IMR-90 (cell line): Measurements from ENCODE around the gene TAS2R9. TPM values are rescaled to one million over a fixed set of nuclear protein-coding genes. Genes with fewer than 3 reads are reported as not detected.

ENCODE experiments used
- ATAC-seq: fragments of 200-7000 bp; cut with Tn5 transposase; 2 replicates; pipeline ENCODE4 v1.9.1; 2020; ENCODE audit warnings: low read depth, mild to moderate bottlenecking, moderate library complexity
- Bru-seq: library from RNA; stranded (reverse); fragments of 400-500 nt; gene quantifications from one replicate; lab custom pipeline; 2021; lab: Mats Ljungman, UMichigan
- BruChase-seq, 2 experiments: library from RNA; stranded (reverse); fragments of 400-500 nt; gene quantifications; one replicate each; lab custom pipeline; 2021; lab: Mats Ljungman, UMichigan
- BruUV-seq: library from RNA; stranded (reverse); fragments of 400-500 nt; replicated peaks from 2 replicates; lab custom pipeline; 2021; lab: Mats Ljungman, UMichigan
- CTCF ChIA-PET: fragments of 300-600 bp; formaldehyde crosslinking; extraction: SDS; loops from one replicate; lab custom pipeline; 2021; ENCODE audit warnings: antibody characterized with exemption; lab: Yijun Ruan, JAX
- POLR2A ChIA-PET: fragments of 300-600 bp; sonication (Branson Sonifier 250); formaldehyde crosslinking; loops from one replicate; lab custom pipeline; 2022; ENCODE audit warnings: antibody characterized with exemption; ENCODE audit not compliant: unreplicated experiment; lab: Charles Lee
- DNase-seq: peaks from one replicate; pipeline ENCODE4 v3.0.0; 2013
- H2AFZ ChIP-seq: replicated peaks from 2 replicates; pipeline ENCODE3; 2013; ENCODE audit warnings: low read length, mild to moderate bottlenecking; ENCODE audit not compliant: poor library complexity
- H2AK5ac ChIP-seq: 2 replicates; pipeline ENCODE4 v1.6.1; 2013; ENCODE audit warnings: low read depth, low read length, inconsistent platforms
- H2AK9ac ChIP-seq: replicated peaks from 2 replicates; pipeline ENCODE3; 2013; ENCODE audit warnings: mild to moderate bottlenecking, low read depth, low read length, moderate library complexity; ENCODE audit not compliant: poor library complexity
- H2BK120ac ChIP-seq: 2 replicates; pipeline ENCODE4 v1.6.1; 2013; ENCODE audit warnings: low read depth, low read length, inconsistent platforms
- H2BK15ac ChIP-seq: 3 replicates; pipeline ENCODE4 v1.6.1; 2013; ENCODE audit warnings: low read depth, low read length, inconsistent platforms
- H2BK20ac ChIP-seq: 2 replicates; pipeline ENCODE4 v1.6.1; 2013; ENCODE audit warnings: low read depth, mild to moderate bottlenecking, inconsistent platforms, low read length, moderate library complexity
- H2BK5ac ChIP-seq: 2 replicates; pipeline ENCODE4 v1.6.1; 2013; ENCODE audit warnings: mild to moderate bottlenecking, low read depth, low read length, inconsistent platforms; ENCODE audit not compliant: poor library complexity, severe bottlenecking
- H3K14ac ChIP-seq: replicated peaks from 2 replicates; pipeline ENCODE4 v1.6.1; 2013; ENCODE audit warnings: low read depth, low read length, inconsistent platforms
- H3K18ac ChIP-seq: 2 replicates; pipeline ENCODE4 v1.6.1; 2013; ENCODE audit warnings: low read depth, low read length, control low read depth
- H3K23ac ChIP-seq: 2 replicates; pipeline ENCODE4 v1.6.1; 2013; ENCODE audit warnings: low read depth, low read length, inconsistent platforms
- H3K27ac ChIP-seq: 2 replicates; pipeline ENCODE4 v1.5.1; 2013; ENCODE audit warnings: mild to moderate bottlenecking, control low read depth, low read length; ENCODE audit not compliant: insufficient read depth
- H3K27me3 ChIP-seq: 2 replicates; pipeline ENCODE4 v1.6.1; 2013; ENCODE audit warnings: low read length; ENCODE audit not compliant: control insufficient read depth, insufficient read depth
- H3K36me3 ChIP-seq: 2 replicates; pipeline ENCODE4 v1.6.1; 2013; ENCODE audit warnings: low read length, mixed read lengths; ENCODE audit not compliant: control insufficient read depth, insufficient read depth
- H3K4ac ChIP-seq: 2 replicates; pipeline ENCODE4 v1.6.1; 2013; ENCODE audit warnings: low read depth, low read length, inconsistent platforms
- H3K4me1 ChIP-seq: 2 replicates; pipeline ENCODE4 v1.6.1; 2013; ENCODE audit warnings: low read length, mixed read lengths; ENCODE audit not compliant: control insufficient read depth, insufficient read depth
- H3K4me2 ChIP-seq: 2 replicates; pipeline ENCODE4 v1.6.1; 2013; ENCODE audit warnings: low read depth, mild to moderate bottlenecking, control low read depth, low read length, moderate library complexity
- H3K4me3 ChIP-seq: 2 replicates; pipeline ENCODE4 v1.5.1; 2013; ENCODE audit warnings: low read depth, mild to moderate bottlenecking, control low read depth, low read length, moderate library complexity; ENCODE audit not compliant: insufficient read depth
- H3K56ac ChIP-seq: 2 replicates; pipeline ENCODE4 v1.6.1; 2013; ENCODE audit warnings: low read length, inconsistent platforms; ENCODE audit not compliant: insufficient read depth; ENCODE audit errors: extremely low read depth
- H3K79me1 ChIP-seq, 2 experiments: 2 replicates each; pipeline ENCODE4 v1.6.1; 2013; ENCODE audit warnings: low read length in 2 of 2, inconsistent platforms in 1 of 2, low read depth in 1 of 2
- H3K9ac ChIP-seq: 2 replicates; pipeline ENCODE4 v1.6.1; 2013; ENCODE audit warnings: low read depth, low read length, control low read depth
- H3K9me1 ChIP-seq: 2 replicates; pipeline ENCODE4 v1.6.1; 2013; ENCODE audit warnings: low read length, inconsistent platforms; ENCODE audit not compliant: insufficient read depth
- H3K9me3 ChIP-seq: 2 replicates; pipeline ENCODE4 v1.6.1; 2013; ENCODE audit warnings: low read length; ENCODE audit not compliant: control insufficient read depth, insufficient read depth
- H4K20me1 ChIP-seq: 2 replicates; pipeline ENCODE4 v1.6.1; 2013; ENCODE audit warnings: low read length, inconsistent platforms; ENCODE audit not compliant: insufficient read depth
- H4K5ac ChIP-seq: 2 replicates; pipeline ENCODE4 v1.6.1; 2013; ENCODE audit warnings: mild to moderate bottlenecking, low read depth, low read length, control low read depth
- H4K8ac ChIP-seq, 2 experiments: 2 replicates each; pipeline ENCODE4 v1.6.1; 2013; ENCODE audit warnings: low read depth in 2 of 2, low read length in 2 of 2, control low read depth in 1 of 2, inconsistent platforms in 1 of 2
- H4K91ac ChIP-seq: 2 replicates; pipeline ENCODE4 v1.6.1; 2013; ENCODE audit warnings: low read depth, low read length, inconsistent platforms; ENCODE audit not compliant: insufficient read depth
- BHLHE40 ChIP-seq: fragments of 150-350 bp; IDR thresholded peaks from 2 replicates; pipeline ENCODE4 v1.6.1; 2016; ENCODE audit warnings: mild to moderate bottlenecking, low read depth, low read length
- CEBPB ChIP-seq: IDR thresholded peaks from 2 replicates; pipeline ENCODE4 v1.6.1; 2012; ENCODE audit warnings: low read depth, low read length, improper control_type of control experiment
- CHD1 ChIP-seq: IDR thresholded peaks from 2 replicates; pipeline ENCODE4 v1.6.1; 2012; ENCODE audit warnings: low read depth, low read length, improper control_type of control experiment
- CTCF ChIP-seq: conservative IDR thresholded peaks from 2 replicates; pipeline ENCODE4 v1.5.1; 2012; ENCODE audit warnings: mild to moderate bottlenecking, low read depth, low read length, improper control_type of control experiment
- ELK1 ChIP-seq: fragments of 150-350 bp; IDR thresholded peaks from 2 replicates; pipeline ENCODE4 v1.6.1; 2016; ENCODE audit warnings: low read depth, mild to moderate bottlenecking, low read length, moderate library complexity, borderline replicate concordance
- FOS ChIP-seq: fragments of 150-350 bp; IDR thresholded peaks from 2 replicates; pipeline ENCODE4 v1.6.1; 2016; ENCODE audit warnings: low read depth, low read length
- MAFK ChIP-seq: IDR thresholded peaks from 2 replicates; pipeline ENCODE4 v1.6.1; 2012; ENCODE audit warnings: low read depth, low read length, improper control_type of control experiment
- MAZ ChIP-seq: IDR thresholded peaks from 2 replicates; pipeline ENCODE4 v1.6.1; 2012; ENCODE audit warnings: low read depth, mild to moderate bottlenecking, low read length, improper control_type of control experiment, moderate library complexity, borderline replicate concordance
- MXI1 ChIP-seq: IDR thresholded peaks from 2 replicates; pipeline ENCODE4 v1.6.1; 2012; ENCODE audit warnings: low read depth, mild to moderate bottlenecking, low read length, moderate library complexity, borderline replicate concordance
- NFE2L2 ChIP-seq: fragments of 150-350 bp; IDR thresholded peaks from 2 replicates; pipeline ENCODE4 v1.6.1; 2016; ENCODE audit warnings: low read depth, mild to moderate bottlenecking, low read length
- POLR2A ChIP-seq: IDR thresholded peaks from 2 replicates; pipeline ENCODE4 v1.6.1; 2012; ENCODE audit warnings: mild to moderate bottlenecking, low read depth, low read length
- RAD21 ChIP-seq: IDR thresholded peaks from 2 replicates; pipeline ENCODE4 v1.6.1; 2012; ENCODE audit warnings: low read length, improper control_type of control experiment
- RCOR1 ChIP-seq: IDR thresholded peaks from 2 replicates; pipeline ENCODE4 v1.6.1; 2012; ENCODE audit warnings: mild to moderate bottlenecking, low read length, improper control_type of control experiment; ENCODE audit not compliant: insufficient replicate concordance
- RFX5 ChIP-seq: IDR thresholded peaks from 2 replicates; pipeline ENCODE4 v1.8.0; 2012; ENCODE audit warnings: low read depth, mild to moderate bottlenecking, low read length, moderate library complexity
- SMC3 ChIP-seq: fragments of 150-350 bp; IDR thresholded peaks from 2 replicates; pipeline ENCODE4 v1.6.1; 2016; ENCODE audit warnings: low read depth, mild to moderate bottlenecking, antibody characterized with exemption, low read length, moderate library complexity
- USF2 ChIP-seq: fragments of 150-350 bp; IDR thresholded peaks from 2 replicates; pipeline ENCODE4 v1.6.1; 2017; ENCODE audit warnings: mild to moderate bottlenecking, antibody characterized with exemption, low read length, low read depth
- dilution Hi-C: fragments of 300-500 bp; cut with HindIII; formaldehyde crosslinking; loops from one replicate; pipeline ENCODE4 v1.14.3; 2018; ENCODE audit warnings: low sequenced_read_pairs; ENCODE audit not compliant: unreplicated experiment
- in situ Hi-C: fragments of 300-500 bp; cut with MboI; formaldehyde crosslinking; loops from 3 replicates; pipeline ENCODE4 v1.14.3; 2019; ENCODE audit warnings: low sequenced_read_pairs, inconsistent platforms, mixed read lengths
- intact Hi-C: fragments of 100-400 bp; cut with micrococcal nuclease; formaldehyde crosslinking; loops from 2 replicates; pipeline ENCODE4 v1.10.0; 2022
- long read RNA-seq: library from polyadenylated mRNA; unstranded; transcript quantifications from one replicate; pipeline ENCODE4 v2.0.0, GENCODE V29; 2021; ENCODE audit not compliant: unreplicated experiment
- polyA plus RNA-seq, 3 experiments: library from polyadenylated mRNA; depleted of rRNA; stranded (reverse); fragments of >200 nt; gene quantifications; 2 replicates each; pipeline ENCODE4 v1.2.3, GENCODE V29; 2012; ENCODE audit warnings: low replicate concordance in 1 of 3
- total RNA-seq: library from RNA; depleted of rRNA; stranded (reverse); fragments of >200 nt; gene quantifications from 2 replicates; pipeline ENCODE4 v1.2.3, GENCODE V29; 2012; rRNA removed

TAS2R9 gene
- total RNA-seq (under 0.01 TPM in 1 of 2 replicates, not detected in the other), polyA plus RNA-seq (2012; rRNA removed) (not detected in 2 replicates), Bru-seq, nascent RNA (percentile 17 among the genes with signal in this experiment), BruChase-seq, experiment 1, labeled RNA remaining after a 6-hour chase (not detected), BruChase-seq, experiment 2, labeled RNA remaining after a 2-hour chase (percentile 29 among the genes with signal in this experiment)
- not detected in 2 replicates for polyA plus RNA-seq (2012; cell fraction: cytosol; rRNA removed)
- polyA plus RNA-seq (2012; cell fraction: nucleus; rRNA removed; ENCODE audit: low replicate concordance) = not detected in 2 replicates
- long read RNA-seq = 0 reads

- Histone ChIP-seq H2BK20ac (no peak within 1 kb of the TSS), H2AK9ac (no peak within 1 kb of the TSS), H3K14ac (no peak within 1 kb of the TSS), H3K27me3 (no peaks in the 10 kb centered on the region; the same call in 1 of the 2 replicates), H4K91ac (no peak within 1 kb of the TSS), H3K4me1 (no peaks in the 10 kb centered on the region), H3K56ac (no peak within 1 kb of the TSS), H2AK5ac (no peak within 1 kb of the TSS), H3K36me3 (no peaks in the 10 kb centered on the region), H3K9me3 (no peaks in the 10 kb centered on the region), H3K23ac (no peak within 1 kb of the TSS), H3K4me2 (no peak within 1 kb of the TSS), H2BK15ac (no peak within 1 kb of the TSS), H3K18ac (no peak within 1 kb of the TSS), H4K20me1 (no peaks in the 10 kb centered on the region), H3K27ac (no peak within 1 kb of the TSS), H3K4ac (no peak within 1 kb of the TSS), H4K5ac (no peak within 1 kb of the TSS), H2BK120ac (no peak within 1 kb of the TSS), H3K9me1 (no peaks in the 10 kb centered on the region), H3K79me1 (no peaks in the 10 kb centered on the region), H2AFZ (no peak within 1 kb of the TSS), H3K9ac (no peak within 1 kb of the TSS), H3K4me3 (no peak within 1 kb of the TSS), H2BK5ac (no peak within 1 kb of the TSS), H4K8ac (no peak within 1 kb of the TSS)
- dilution Hi-C loops (no loop called here), in situ Hi-C loops (no loop called here), intact Hi-C loops (no loop called here)
- ChIA-PET POLR2A (no interaction called here), CTCF (interaction anchor here (0.8 kb wide), 1 partner anchor 371 kb away, joined by 3 read pairs; no protein-coding TSS in a partner anchor)
- BruUV-seq = no TSS peak
- TF ChIP-seq SMC3 (no peak), MAZ (no peak), RFX5 (no peak), NFE2L2 (no peak), FOS (no peak), MXI1 (no peak), CHD1 (no peak), CEBPB (no peak), USF2 (no peak), ELK1 (no peak), RCOR1 (no peak), CTCF (no peak), MAFK (no peak), RAD21 (no peak), BHLHE40 (no peak), POLR2A (no peak)
- DNase-seq (no peak), ATAC-seq (no peak)
Measured at GRCh38 chr12:10810068-10810467, at the start of gene TAS2R9. TSS of gene TAS2R9 (minus strand) at chr12:10810168. CDS start at chr12:10810075, 93 bp downstream.
